Liver (tissue), 3 donors: ENCODE results near the gene IDH1.

Source experiments
- CTCF ChIP-seq: fragments of 150-350 bp; IDR thresholded peaks from 2 replicates; pipeline ENCODE4 v1.5.1; 2017; ENCODE audit warnings: improper control_type of control experiment, low read depth, low read length; ENCODE audit not compliant: missing input control
- EGR1 ChIP-seq, 2 donors: IDR thresholded peaks; 2 replicates each; pipeline ENCODE4 v1.6.1; 2016 to 2018; ENCODE audit warnings: antibody characterized with exemption in 2 of 2, low read depth in 2 of 2
- FOXA1 ChIP-seq: IDR thresholded peaks from 2 replicates; pipeline ENCODE4 v1.6.1; 2016; ENCODE audit warnings: antibody characterized with exemption
- FOXA2 ChIP-seq: IDR thresholded peaks from 2 replicates; pipeline ENCODE4 v1.6.1; 2016; ENCODE audit warnings: antibody characterized with exemption
- GABPA ChIP-seq, 2 donors: IDR thresholded peaks in 1 of 2; conservative IDR thresholded peaks in 1 of 2; 2 replicates each; pipeline ENCODE4 v1.6.1; 2016; ENCODE audit warnings: antibody characterized with exemption in 2 of 2, mild to moderate bottlenecking in 1 of 2, moderate library complexity in 1 of 2
- HNF4A ChIP-seq, 2 donors: conservative IDR thresholded peaks; 2 replicates each; pipeline ENCODE4 v1.6.1; 2016; ENCODE audit warnings: antibody characterized with exemption in 2 of 2, mild to moderate bottlenecking in 2 of 2
- JUND ChIP-seq, 2 donors: IDR thresholded peaks; 2 replicates each; pipeline ENCODE4 v1.6.1; 2016; ENCODE audit warnings: antibody characterized with exemption in 2 of 2
- MAX ChIP-seq: IDR thresholded peaks from 2 replicates; pipeline ENCODE4 v1.6.1; 2016; ENCODE audit warnings: antibody characterized with exemption
- NR2F2 ChIP-seq: IDR thresholded peaks from 2 replicates; pipeline ENCODE4 v1.6.1; 2016; ENCODE audit warnings: antibody characterized with exemption
- REST ChIP-seq: IDR thresholded peaks from 2 replicates; pipeline ENCODE4 v1.6.1; 2016; ENCODE audit warnings: antibody characterized with exemption, mild to moderate bottlenecking
- SP1 ChIP-seq: IDR thresholded peaks from 2 replicates; pipeline ENCODE4 v1.6.1; 2018; ENCODE audit warnings: antibody characterized with exemption, mild to moderate bottlenecking
- YY1 ChIP-seq: IDR thresholded peaks from 2 replicates; pipeline ENCODE4 v1.6.1; 2016; ENCODE audit warnings: antibody characterized with exemption, mild to moderate bottlenecking
- donor health status: healthy.
- donor health status: healthy.

GRCh38 chr2:208204166-208204565 lies 50.7 kb downstream of the IDH1 start:
- no peak for TF ChIP-seq CTCF
- no peak for TF ChIP-seq HNF4A (conservative IDR thresholded peaks at IDR 0.05)
- TF ChIP-seq REST = no peak
- TF ChIP-seq MAX = no peak
- no peak for TF ChIP-seq GABPA (IDR thresholded peaks at IDR 0.05 in 1 of 2, conservative IDR thresholded peaks at IDR 0.05 in 1 of 2)
- TF ChIP-seq SP1 = no peak
- TF ChIP-seq NR2F2 = no peak
- TF ChIP-seq JUND (IDR thresholded peaks at IDR 0.05) = no peak
- no peak for TF ChIP-seq YY1
- no peak for TF ChIP-seq EGR1 (IDR thresholded peaks at IDR 0.05; ENCODE audit: low read depth in 2 of 2)
- TF ChIP-seq FOXA1 = no peak
- no peak for TF ChIP-seq FOXA2
